Activated naive CD4-positive, alpha-beta T cell treated with anti-CD3 and anti-CD28 coated beads, Interleukin-2, amount 10 ng/mL, durations not matched to agents 7 days and 5 days (primary cell): Measurements from ENCODE around the gene SEMA3E.

Experiments
- CTCF ChIA-PET: fragments of 350-600 bp; sonication (Branson Sonifier 250); formaldehyde crosslinking; loops from one replicate; lab custom pipeline; 2021; ENCODE audit warnings: antibody characterized with exemption; lab: Charles Lee
- DNase-seq: peaks from one replicate; pipeline ENCODE4 v3.0.0-alpha.2; 2020
- H3K27ac Mint-ChIP-seq: one replicate; pipeline ENCODE4 v1.8.0; 2021; ENCODE audit warnings: mild to moderate bottlenecking, moderate library complexity, mixed read lengths
- H3K27me3 Mint-ChIP-seq: one replicate; pipeline ENCODE4 v1.8.0; 2021; ENCODE audit warnings: mild to moderate bottlenecking, mixed read lengths
- H3K36me3 Mint-ChIP-seq: one replicate; pipeline ENCODE4 v1.8.0; 2021; ENCODE audit warnings: mixed read lengths
- H3K4me1 Mint-ChIP-seq: one replicate; pipeline ENCODE4 v1.8.0; 2021; ENCODE audit warnings: mixed read lengths
- H3K4me3 Mint-ChIP-seq: one replicate; pipeline ENCODE4 v1.8.0; 2021; ENCODE audit warnings: mild to moderate bottlenecking, moderate library complexity, mixed read lengths
- H3K9me3 Mint-ChIP-seq: one replicate; pipeline ENCODE4 v1.8.0; 2021; ENCODE audit warnings: mixed read lengths

The SEMA3E gene

GRCh38 chr7:83517035-83517700, 131.8 kb downstream of the SEMA3E start:
- Mint-ChIP-seq H3K9me3 (no peaks in the 10 kb centered on the region), H3K4me3 (no peak overlapping the region), H3K27me3 (no peaks in the 10 kb centered on the region), H3K4me1 (no peaks in the 10 kb centered on the region), H3K36me3 (no peaks in the 10 kb centered on the region), H3K27ac (no peak overlapping the region)
- no peak for DNase-seq
- CTCF ChIA-PET = no interaction called here

GRCh38 chr7:83514977-83515376, 134.0 kb downstream of the SEMA3E start:
- H3K27me3 Mint-ChIP-seq = no peaks in the 10 kb centered on the region
- DNase-seq = no peak
- CTCF ChIA-PET = no interaction called here
- no peaks in the 10 kb centered on the region for H3K36me3 Mint-ChIP-seq
- H3K9me3 Mint-ChIP-seq = peaks cover 2% of the 10 kb centered on the region
- H3K27ac Mint-ChIP-seq = no peak overlapping the region
- H3K4me1 Mint-ChIP-seq = no peaks in the 10 kb centered on the region
- H3K4me3 Mint-ChIP-seq = no peak overlapping the region

GRCh38 chr7:83509255-83510021, 139.5 kb downstream of the SEMA3E start:
- CTCF ChIA-PET = no interaction called here

GRCh38 chr7:83504330-83504729, 144.6 kb downstream of the SEMA3E start:
- CTCF ChIA-PET = no interaction called here
- H3K4me1 Mint-ChIP-seq = no peaks in the 10 kb centered on the region
- no peaks in the 10 kb centered on the region for H3K9me3 Mint-ChIP-seq
- no peaks in the 10 kb centered on the region for H3K36me3 Mint-ChIP-seq
- H3K27me3 Mint-ChIP-seq = no peaks in the 10 kb centered on the region
- H3K27ac Mint-ChIP-seq = no peak overlapping the region
- no peak overlapping the region for H3K4me3 Mint-ChIP-seq
- no peak for DNase-seq

More at GRCh38 chr7:83509255-83510021, 139.5 kb downstream of the SEMA3E start:
- no peaks in the 10 kb centered on the region for H3K27me3 Mint-ChIP-seq
- H3K4me3 Mint-ChIP-seq = no peak overlapping the region
- H3K4me1 Mint-ChIP-seq = no peaks in the 10 kb centered on the region
- H3K36me3 Mint-ChIP-seq = no peaks in the 10 kb centered on the region
- DNase-seq = no peak
- H3K9me3 Mint-ChIP-seq = peaks cover 2% of the 10 kb centered on the region
- no peak overlapping the region for H3K27ac Mint-ChIP-seq

DNA sequence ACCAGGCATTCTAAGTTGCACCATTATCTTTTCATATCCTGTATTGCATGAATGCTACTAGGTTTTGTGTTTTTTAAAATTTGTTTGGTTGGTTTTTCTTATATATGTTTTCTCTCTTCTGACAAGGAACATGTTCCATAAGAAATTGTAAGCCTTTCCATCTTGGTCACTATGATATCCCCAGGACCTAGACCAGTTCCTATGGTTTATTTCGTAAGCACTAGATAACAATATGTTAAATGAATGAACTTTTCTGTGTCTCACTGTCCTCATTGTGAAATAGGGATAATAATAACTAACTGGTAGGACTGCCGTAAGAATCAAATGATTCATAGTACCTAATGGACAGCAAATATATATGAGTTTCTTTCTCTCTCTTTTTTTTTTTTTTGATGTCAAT, 146.3 kb downstream of the SEMA3E start:
- Mint-ChIP-seq H3K27me3 (no peaks in the 10 kb centered on the region), H3K4me1 (no peaks in the 10 kb centered on the region), H3K9me3 (no peaks in the 10 kb centered on the region), H3K4me3 (no peak overlapping the region), H3K36me3 (no peaks in the 10 kb centered on the region), H3K27ac (no peak overlapping the region)
- CTCF ChIA-PET = no interaction called here
- no peak for DNase-seq

- CTCF ChIA-PET = no interaction called here
- Mint-ChIP-seq H3K27ac (no peak overlapping the region), H3K4me3 (no peak overlapping the region), H3K9me3 (no peaks in the 10 kb centered on the region), H3K36me3 (no peaks in the 10 kb centered on the region), H3K4me1 (no peaks in the 10 kb centered on the region), H3K27me3 (no peaks in the 10 kb centered on the region)
- DNase-seq = no peak
Measured at GRCh38 chr7:83494683-83495082, 154.3 kb downstream of the SEMA3E start.

DNA sequence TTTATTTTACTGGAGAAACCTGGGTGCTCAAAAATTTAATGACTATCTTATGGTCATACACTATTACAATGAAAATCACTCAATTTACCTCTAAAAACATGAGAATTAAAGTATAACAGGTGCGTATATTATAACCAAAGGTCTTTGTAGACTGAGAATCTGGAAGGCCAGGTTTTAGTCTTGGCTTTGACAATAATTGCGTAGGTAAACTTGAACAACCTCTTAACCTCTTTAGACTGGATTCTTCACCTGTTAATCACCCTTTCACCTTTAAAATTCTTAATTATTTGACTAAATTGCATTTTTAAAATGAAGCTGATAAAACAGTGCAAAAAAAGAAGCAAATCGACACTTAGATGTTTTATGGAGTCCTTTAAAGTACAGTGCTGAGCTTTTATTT, 156.1 kb downstream of the SEMA3E start:
- Mint-ChIP-seq H3K27ac (no peak overlapping the region), H3K36me3 (no peaks in the 10 kb centered on the region), H3K9me3 (no peaks in the 10 kb centered on the region), H3K4me1 (no peaks in the 10 kb centered on the region), H3K27me3 (no peaks in the 10 kb centered on the region), H3K4me3 (no peak overlapping the region)
- CTCF ChIA-PET = no interaction called here
- no peak for DNase-seq

GRCh38 chr7:83487801-83488200, 161.1 kb downstream of the SEMA3E start:
- CTCF ChIA-PET = no interaction called here
- no peaks in the 10 kb centered on the region for H3K36me3 Mint-ChIP-seq
- H3K27me3 Mint-ChIP-seq = no peaks in the 10 kb centered on the region
- H3K4me1 Mint-ChIP-seq = no peaks in the 10 kb centered on the region
- H3K4me3 Mint-ChIP-seq = no peak overlapping the region
- H3K27ac Mint-ChIP-seq = no peak overlapping the region
- H3K9me3 Mint-ChIP-seq = peaks cover under 1% of the 10 kb centered on the region
- DNase-seq = no peak

DNA sequence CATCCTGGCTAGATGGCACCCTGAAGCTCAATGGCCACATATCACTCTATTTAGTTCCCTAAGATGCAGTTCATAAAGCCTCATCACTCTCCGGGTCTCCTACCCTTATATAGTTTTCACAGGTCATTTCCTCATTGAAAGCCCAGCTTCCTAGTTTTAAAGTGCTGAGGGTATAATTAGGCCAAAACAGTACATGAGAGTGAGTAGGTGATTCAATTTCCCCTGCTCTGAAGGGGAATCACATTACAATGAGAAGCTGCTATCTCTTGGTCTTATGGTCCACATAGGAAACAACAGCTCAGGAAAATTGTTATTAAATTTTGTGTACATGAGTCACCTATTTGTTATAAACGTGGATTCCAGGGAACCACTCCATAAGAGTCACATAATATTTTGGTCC, 162.0 kb downstream of the SEMA3E start:
- Mint-ChIP-seq H3K27ac (no peak overlapping the region), H3K4me1 (no peaks in the 10 kb centered on the region), H3K4me3 (no peak overlapping the region), H3K36me3 (no peaks in the 10 kb centered on the region), H3K27me3 (no peaks in the 10 kb centered on the region), H3K9me3 (peaks cover 3% of the 10 kb centered on the region)
- no peak for DNase-seq
- CTCF ChIA-PET = no interaction called here

- CTCF ChIA-PET = no interaction called here
- no peak overlapping the region for H3K27ac Mint-ChIP-seq
- H3K27me3 Mint-ChIP-seq = no peaks in the 10 kb centered on the region
- no peak for DNase-seq
- no peaks in the 10 kb centered on the region for H3K36me3 Mint-ChIP-seq
- no peak overlapping the region for H3K4me3 Mint-ChIP-seq
- H3K4me1 Mint-ChIP-seq = no peaks in the 10 kb centered on the region
- H3K9me3 Mint-ChIP-seq = peaks cover 4% of the 10 kb centered on the region
Measured at GRCh38 chr7:83486536-83486935, 162.4 kb downstream of the SEMA3E start.

DNA sequence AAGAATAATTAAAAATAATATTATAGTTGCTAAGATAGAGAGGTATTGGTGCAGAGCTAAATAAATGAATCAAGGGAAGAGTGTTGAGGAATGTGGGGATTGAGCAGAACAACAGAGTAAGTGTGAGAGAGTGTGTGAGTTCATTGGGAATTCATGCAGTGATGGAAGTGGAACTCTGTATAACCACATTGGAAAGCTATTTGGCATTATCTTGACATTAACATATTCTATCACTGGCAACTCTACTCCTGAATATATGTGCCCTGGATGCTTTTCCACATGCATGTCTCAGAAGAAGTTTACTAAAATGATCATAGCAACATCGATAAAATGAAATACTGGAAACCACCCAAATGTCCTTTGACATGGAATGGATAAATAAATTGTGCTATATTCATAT, 164.1 kb downstream of the SEMA3E start:
- CTCF ChIA-PET = no interaction called here
- Mint-ChIP-seq H3K4me3 (no peak overlapping the region), H3K36me3 (no peaks in the 10 kb centered on the region), H3K4me1 (no peaks in the 10 kb centered on the region), H3K27me3 (no peaks in the 10 kb centered on the region), H3K27ac (no peak overlapping the region), H3K9me3 (peaks cover 4% of the 10 kb centered on the region)
- DNase-seq = no peak

DNA sequence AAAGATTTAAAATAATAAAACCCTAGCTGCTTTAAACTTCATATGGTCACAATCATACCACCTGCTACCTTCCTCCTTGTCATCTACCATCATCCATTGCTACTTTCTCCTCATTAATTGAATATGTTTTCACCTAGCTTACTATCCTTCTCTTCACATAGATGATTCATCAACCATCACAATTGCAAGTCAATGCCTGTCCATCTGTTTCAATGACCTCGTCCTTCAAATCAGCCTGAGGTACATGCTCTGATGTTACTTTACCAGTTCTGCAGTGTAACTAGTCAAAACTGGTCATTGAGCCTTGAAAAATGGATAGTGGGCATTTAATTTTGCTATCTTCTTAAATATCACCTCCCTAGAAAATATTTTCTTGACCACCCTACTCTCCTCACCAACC, 164.7 kb downstream of the SEMA3E start:
- Mint-ChIP-seq H3K4me1 (no peaks in the 10 kb centered on the region), H3K27me3 (no peaks in the 10 kb centered on the region), H3K27ac (no peak overlapping the region), H3K9me3 (peaks cover 4% of the 10 kb centered on the region), H3K4me3 (no peak overlapping the region), H3K36me3 (no peaks in the 10 kb centered on the region)
- CTCF ChIA-PET = no interaction called here
- DNase-seq = no peak

DNA sequence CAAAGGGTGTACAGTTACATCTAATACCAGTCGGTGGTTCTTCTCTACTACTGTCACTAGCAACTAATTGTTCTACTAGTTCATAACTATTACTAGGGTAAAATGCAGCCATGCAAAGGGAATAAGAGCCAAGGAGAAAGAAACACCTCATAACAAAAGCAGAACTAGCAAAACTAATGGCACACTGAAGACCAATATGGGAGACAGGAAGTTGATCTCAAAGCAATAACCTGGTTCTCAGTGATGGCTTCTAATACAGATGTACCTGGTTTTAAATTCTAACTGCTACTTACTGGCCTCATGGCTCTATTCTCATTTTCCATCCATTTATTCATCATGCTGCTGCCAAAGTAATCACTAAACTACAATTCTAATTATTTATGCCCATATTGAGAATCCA, 170.3 kb downstream of the SEMA3E start:
- DNase-seq = no peak
- Mint-ChIP-seq H3K27ac (no peak overlapping the region), H3K9me3 (peaks cover 4% of the 10 kb centered on the region), H3K27me3 (no peaks in the 10 kb centered on the region), H3K4me3 (no peak overlapping the region), H3K36me3 (no peaks in the 10 kb centered on the region), H3K4me1 (no peaks in the 10 kb centered on the region)
- CTCF ChIA-PET = no interaction called here

DNA sequence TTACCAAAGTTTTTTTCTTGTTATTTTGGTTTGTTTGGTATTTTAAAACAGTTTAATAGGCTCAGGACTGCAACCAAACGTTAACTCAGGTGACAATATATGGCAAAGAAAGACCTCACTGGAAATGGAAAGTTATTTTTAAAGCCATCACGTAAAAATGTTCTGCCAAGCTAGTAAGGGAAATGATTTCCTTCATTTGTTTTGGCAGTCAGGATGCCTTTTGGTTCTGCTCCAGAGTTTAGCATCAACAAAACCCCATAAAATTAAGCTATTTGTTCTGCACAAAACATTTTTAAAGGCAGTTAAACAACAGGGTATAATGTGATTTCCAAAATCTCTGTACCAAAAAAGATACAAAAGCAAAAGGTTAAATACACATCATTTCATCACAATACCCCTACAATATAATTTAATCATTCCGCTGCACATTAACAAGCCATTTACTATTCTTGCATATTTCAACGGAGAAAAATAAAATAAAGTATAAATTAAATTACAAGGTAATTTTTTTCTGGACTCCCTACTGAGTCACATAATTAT, 172.4 kb downstream of the SEMA3E start:
- DNase-seq = no peak
- no peak overlapping the region for H3K27ac Mint-ChIP-seq
- no peak overlapping the region for H3K4me3 Mint-ChIP-seq
- no peaks in the 10 kb centered on the region for H3K4me1 Mint-ChIP-seq
- H3K9me3 Mint-ChIP-seq = no peaks in the 10 kb centered on the region
- CTCF ChIA-PET = no interaction called here
- H3K27me3 Mint-ChIP-seq = no peaks in the 10 kb centered on the region
- H3K36me3 Mint-ChIP-seq = no peaks in the 10 kb centered on the region

DNA sequence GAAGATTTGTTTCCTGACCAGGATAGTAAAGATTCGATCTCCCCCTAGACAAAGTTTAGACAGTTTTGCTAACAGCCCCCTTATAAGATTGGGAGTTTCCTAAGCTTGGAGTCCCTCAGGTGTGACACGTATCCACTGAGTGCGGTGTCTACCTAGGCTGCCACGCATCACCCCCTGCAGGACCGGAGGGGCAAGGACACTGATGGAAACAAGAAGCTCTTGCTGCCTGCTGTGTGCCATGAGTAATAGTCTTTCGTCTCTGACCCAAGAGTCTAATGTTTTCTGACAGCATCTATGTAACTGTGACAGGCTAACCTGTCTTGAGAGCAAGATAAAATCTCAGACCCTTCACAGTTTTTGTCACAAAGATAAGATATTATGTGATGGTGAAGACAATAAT, 173.5 kb downstream of the SEMA3E start:
- Mint-ChIP-seq H3K4me3 (no peak overlapping the region), H3K36me3 (no peaks in the 10 kb centered on the region), H3K4me1 (no peaks in the 10 kb centered on the region), H3K27me3 (no peaks in the 10 kb centered on the region), H3K27ac (no peak overlapping the region), H3K9me3 (no peaks in the 10 kb centered on the region)
- DNase-seq = no peak
- CTCF ChIA-PET = no interaction called here
